Hepatocyte (in vitro differentiated cells): ENCODE measurements around the gene ANKS1B.

Experiments
- CTCF ChIP-seq: fragments of 200-600 bp; sonication (generic); IDR thresholded peaks from 2 replicates; pipeline ENCODE4 v1.5.1; 2016; ENCODE audit warnings: antibody characterized with exemption, mild to moderate bottlenecking; ENCODE audit not compliant: poor library complexity
- EZH2 ChIP-seq: fragments of 200-600 bp; sonication (generic); IDR thresholded peaks from 2 replicates; pipeline ENCODE4 v1.6.1; 2016; ENCODE audit warnings: antibody characterized with exemption, mild to moderate bottlenecking, borderline replicate concordance
- EZH2phosphoT487 ChIP-seq: fragments of 200-600 bp; sonication (generic); IDR thresholded peaks from one replicate; pipeline ENCODE4 v1.6.1; 2018; ENCODE audit warnings: antibody characterized with exemption, mild to moderate bottlenecking, low read depth, moderate library complexity; ENCODE audit not compliant: unreplicated experiment, severe bottlenecking

DNA sequence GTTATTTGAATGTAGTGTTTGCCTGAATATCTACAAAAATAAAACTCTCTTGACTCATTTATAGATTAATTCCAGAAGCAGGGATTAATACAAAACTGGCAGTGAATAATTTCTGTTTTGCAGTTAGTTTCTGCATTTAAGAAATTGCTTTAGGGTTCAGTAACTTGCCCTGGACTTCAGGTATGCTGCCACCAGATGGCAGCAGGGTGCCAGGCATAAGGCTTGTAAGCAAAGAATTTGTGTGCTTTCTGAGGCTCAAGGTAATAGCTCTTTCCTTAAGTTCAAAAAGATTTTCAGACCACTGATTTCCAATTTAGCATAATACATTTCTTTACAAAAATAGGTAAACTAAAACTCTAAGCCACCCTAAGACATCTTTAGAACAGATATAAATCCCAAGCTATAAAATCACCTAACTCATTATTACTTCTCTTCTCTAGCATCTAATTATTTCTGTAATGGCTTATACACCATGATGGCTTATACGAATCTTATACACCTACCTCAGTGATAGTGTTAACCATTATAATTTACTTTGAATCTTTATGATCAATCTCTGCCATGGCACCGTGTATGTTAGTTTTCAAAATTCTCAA lies 941.3 kb downstream of the ANKS1B start:
- TF ChIP-seq CTCF (peak; percentile 95), EZH2 (no peak), EZH2phosphoT487 (no peak)
